Esophagus squamous epithelium (tissue), 5 donors: ENCODE measurements around the gene ADGRD1. TPM values are rescaled to one million over a fixed set of nuclear protein-coding genes. Genes with fewer than 3 reads are reported as not detected.

Experiments used
- DNase-seq: peaks from one replicate; lab custom pipeline; 2025; lab: John Stamatoyannopoulos, UW
- H3K27ac ChIP-seq, 4 donors: fragments of 200-600 bp; sonication (generic); one replicate each; pipeline ENCODE4 v1.5.1; 2016 to 2019; ENCODE audit warnings: mild to moderate bottlenecking in 1 of 4
- H3K27me3 ChIP-seq, 4 donors: fragments of 200-600 bp; sonication (generic); 1 replicate in 3 of 4; 2 replicates in 1 of 4; pipeline versions ENCODE4 v1.5.1 to v1.6.0; 2017 to 2021; ENCODE audit warnings: antibody characterized with exemption in 1 of 4
- H3K36me3 ChIP-seq, 3 donors: fragments of 200-600 bp; sonication (generic); one replicate each; pipeline ENCODE4 v1.5.1; 2016 to 2019
- H3K4me1 ChIP-seq, 3 donors: fragments of 200-600 bp; sonication (generic); one replicate each; pipeline ENCODE4 v1.5.1; 2017 to 2019
- H3K4me3 ChIP-seq, 4 donors: fragments of 200-600 bp; sonication (generic); 1 replicate in 3 of 4; 2 replicates in 1 of 4; pipeline ENCODE4 v1.5.1; 2016 to 2019; ENCODE audit warnings: mild to moderate bottlenecking in 2 of 4, moderate library complexity in 1 of 4
- H3K9me3 ChIP-seq, 3 donors: fragments of 200-600 bp; sonication (generic); one replicate each; pipeline ENCODE4 v1.5.1; 2016 to 2019
- CTCF ChIP-seq, 6 experiments: fragments of 450-650 bp in 4 of 6; fragments of 200-600 bp in 2 of 6; sonication (generic) in 2 of 6; IDR thresholded peaks; one replicate each; pipeline ENCODE4 v1.5.1; 2016 to 2019; ENCODE audit warnings: antibody characterized with exemption in 6 of 6, mild to moderate bottlenecking in 4 of 6, moderate library complexity in 4 of 6
- POLR2A ChIP-seq, 4 donors: fragments of 450-650 bp; IDR thresholded peaks; one replicate each; pipeline ENCODE4 v1.6.1; 2017; ENCODE audit warnings: antibody characterized with exemption in 4 of 4, mild to moderate bottlenecking in 4 of 4, moderate library complexity in 3 of 4
- WGBS, 2 donors: methylation state at CpG; one replicate each; pipeline ENCODE4 v1.1.5; 2018; 5-methylcytosine and 5-hydroxymethylcytosine counted together
- intact Hi-C: fragments of 100-400 bp; cut with DNase I; formaldehyde crosslinking; loops from one replicate; pipeline ENCODE4 v1.15.0; 2022
- total RNA-seq, 4 donors: library from RNA; depleted of rRNA; stranded (reverse); fragments of >200 nt; gene quantifications; one replicate each; pipeline ENCODE4 v1.1.0, GENCODE V29; 2016
- donor health status: DM: yes; HTN: yes; CAD: no.

ADGRD1 gene
- total RNA-seq, 4 donors from 2014 or later: 2.2 to 28.2 (median 8.8) TPM

GRCh38 chr12:131025939-131026702 lies 72.4 kb downstream of the ADGRD1 start:
- no peaks in the 10 kb centered on the region for H3K9me3 ChIP-seq
- WGBS, 2 donors: 79 to 86% methylated on average over 4 to 11 of the region's 23 CpGs
- no peak for DNase-seq
- TF ChIP-seq CTCF (IDR thresholded peaks at IDR 0.05) (no peak), POLR2A (IDR thresholded peaks at IDR 0.05) (no peak)
- H3K27ac ChIP-seq: no peak overlapping the region
- intact Hi-C loops: no loop called here
- peaks cover 0 to 11% (median 0%) of the 10 kb centered on the region in 3 donors for H3K4me1 ChIP-seq
- peaks cover 0 to 23% (median 0%) of the 10 kb centered on the region in 4 donors for H3K27me3 ChIP-seq
- H3K4me3 ChIP-seq: no peak overlapping the region
- H3K36me3 ChIP-seq: no peaks in the 10 kb centered on the region

- peaks cover 0 to 11% (median 0%) of the 10 kb centered on the region in 3 donors for H3K4me1 ChIP-seq
- DNase-seq: no peak
- H3K36me3 ChIP-seq: no peaks in the 10 kb centered on the region
- TF ChIP-seq POLR2A (IDR thresholded peaks at IDR 0.05) (no peak), CTCF (IDR thresholded peaks at IDR 0.05) (no peak)
- no peak overlapping the region for H3K4me3 ChIP-seq
- no peaks in the 10 kb centered on the region for H3K9me3 ChIP-seq
- no peak overlapping the region for H3K27ac ChIP-seq
- H3K27me3 ChIP-seq: peaks cover 0 to 30% (median 0%) of the 10 kb centered on the region in 4 donors
- WGBS, 2 donors: 82 to 91% methylated on average over 11 of the region's 11 CpGs
- intact Hi-C loops: no loop called here
Measured at GRCh38 chr12:131026754-131027153, 73.0 kb downstream of the ADGRD1 start.

- intact Hi-C loops: no loop called here
- WGBS, 2 donors: 67 to 82% methylated on average over 5 to 9 of the region's 9 CpGs
- no peak overlapping the region for H3K27ac ChIP-seq
Measured at GRCh38 chr12:131027264-131027663, 73.6 kb downstream of the ADGRD1 start.

GRCh38 chr12:131027876-131028586 lies 74.3 kb downstream of the ADGRD1 start:
- Histone ChIP-seq H3K9me3 (no peaks in the 10 kb centered on the region), H3K27me3 (peaks cover 0 to 40% (median 0%) of the 10 kb centered on the region in 4 donors), H3K36me3 (no peaks in the 10 kb centered on the region), H3K27ac (no peak overlapping the region), H3K4me1 (peaks cover 0 to 11% (median 0%) of the 10 kb centered on the region in 3 donors), H3K4me3 (no peak overlapping the region)
- WGBS, 2 donors: 67 to 73% methylated on average over 17 to 19 of the region's 20 CpGs
- intact Hi-C loops: no loop called here
- TF ChIP-seq CTCF (IDR thresholded peaks at IDR 0.05): no peak
- TF ChIP-seq POLR2A (IDR thresholded peaks at IDR 0.05): no peak
- DNase-seq: no peak

More at GRCh38 chr12:131027264-131027663, 73.6 kb downstream of the ADGRD1 start:
- Histone ChIP-seq H3K36me3 (no peaks in the 10 kb centered on the region), H3K4me3 (no peak overlapping the region), H3K27me3 (peaks cover 0 to 35% (median 0%) of the 10 kb centered on the region in 4 donors), H3K9me3 (no peaks in the 10 kb centered on the region), H3K4me1 (peaks cover 0 to 11% (median 0%) of the 10 kb centered on the region in 3 donors)
- no peak for TF ChIP-seq POLR2A (IDR thresholded peaks at IDR 0.05)
- DNase-seq: no peak

GRCh38 chr12:131028587-131029338 lies 75.1 kb downstream of the ADGRD1 start:
- TF ChIP-seq POLR2A (IDR thresholded peaks at IDR 0.05): no peak
- no peak for TF ChIP-seq CTCF (IDR thresholded peaks at IDR 0.05)
- H3K27ac ChIP-seq: no peak overlapping the region
- H3K9me3 ChIP-seq: no peaks in the 10 kb centered on the region
- peaks cover 0 to 47% (median 0%) of the 10 kb centered on the region in 4 donors for H3K27me3 ChIP-seq
- no peaks in the 10 kb centered on the region for H3K36me3 ChIP-seq
- intact Hi-C loops: no loop called here
- no peak overlapping the region for H3K4me3 ChIP-seq
- 52 to 70% methylated on average over 8 to 12 of the region's 29 CpGs for WGBS, 2 donors
- peaks cover 0 to 11% (median 0%) of the 10 kb centered on the region in 3 donors for H3K4me1 ChIP-seq
- DNase-seq: no peak
